NCI-H1092 treated with DMSO at 0.1 percent for 48 hours (cell line): Measurements from ENCODE around the gene RFWD3.
"Not testable (repeated sequence)": the region's sequence is repeated elsewhere in the genome, so short reads cannot be mapped to it uniquely, and the experiment has no call there.

Experiments
- DNase-seq: peaks from one replicate; lab custom pipeline; 2025; lab: John Stamatoyannopoulos, UW

Gene RFWD3

DNA sequence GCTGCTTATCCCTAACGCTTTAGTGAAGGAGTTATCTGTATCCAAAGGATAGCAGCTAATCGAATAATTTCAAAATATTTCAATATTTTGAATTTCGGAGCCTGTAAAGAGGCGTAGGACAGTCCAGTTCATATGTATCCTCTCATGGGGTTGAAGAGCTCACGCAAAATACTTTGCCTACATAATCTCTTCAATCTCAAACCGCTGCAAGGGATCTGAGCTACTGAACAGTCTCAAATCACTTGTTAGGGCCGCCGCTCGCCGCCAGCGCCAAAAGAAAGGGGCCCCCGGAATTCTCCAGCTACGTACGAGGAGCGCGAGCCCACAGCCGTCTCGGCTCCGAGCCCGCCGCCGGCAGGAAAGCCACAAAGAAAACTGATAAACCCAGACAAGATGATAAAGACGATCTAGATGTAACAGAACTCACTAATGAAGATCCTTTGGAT, 601 bp upstream of the RFWD3 start:
- peak; percentile 41 for DNase-seq

- DNase-seq = no peak
These were observed 661 bp downstream of the RFWD3 start for GRCh38 chr16:74666010-74666421.

- no peak for DNase-seq
These were observed 5.6 kb downstream of the RFWD3 start for GRCh38 chr16:74661064-74661463.

DNA sequence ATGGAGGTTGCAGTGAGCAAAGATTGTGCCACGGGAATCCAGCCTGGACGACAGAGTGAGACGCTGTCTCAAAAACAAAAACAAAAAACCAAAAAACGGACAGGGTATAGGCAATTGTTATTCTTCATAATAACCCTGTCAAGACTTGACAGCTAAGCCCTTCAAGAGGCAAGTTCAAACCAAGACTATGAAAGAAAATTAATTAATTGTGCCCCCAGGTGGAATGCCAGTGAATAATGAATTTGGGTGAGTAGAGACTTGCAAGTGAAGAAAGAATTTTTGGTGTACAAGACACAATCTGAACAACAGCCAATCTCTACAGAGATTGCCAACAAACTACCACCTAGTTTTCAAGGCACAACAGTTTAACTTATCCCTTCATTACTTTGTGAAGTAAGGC, 6.3 kb downstream of the RFWD3 start:
- no peak for DNase-seq

DNA sequence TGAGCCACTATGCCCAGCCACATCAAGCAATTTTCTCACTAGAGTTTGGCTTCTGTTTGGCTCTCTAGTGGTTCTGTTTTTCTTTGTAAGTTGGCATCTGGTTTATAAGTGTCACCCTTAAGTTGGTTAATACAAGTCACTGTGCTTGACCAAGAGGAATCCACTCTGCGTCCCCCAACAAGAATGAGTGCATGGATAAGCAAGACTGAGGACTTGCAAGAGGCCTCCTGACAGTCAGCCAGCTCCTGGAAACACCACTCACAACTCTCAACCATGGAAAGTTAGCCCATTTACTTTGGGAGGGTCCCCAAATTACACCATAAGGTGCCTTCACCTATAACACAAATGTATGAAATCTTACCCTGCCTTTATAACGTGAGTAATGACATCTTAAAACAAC, 7.6 kb downstream of the RFWD3 start:
- no peak for DNase-seq

DNA sequence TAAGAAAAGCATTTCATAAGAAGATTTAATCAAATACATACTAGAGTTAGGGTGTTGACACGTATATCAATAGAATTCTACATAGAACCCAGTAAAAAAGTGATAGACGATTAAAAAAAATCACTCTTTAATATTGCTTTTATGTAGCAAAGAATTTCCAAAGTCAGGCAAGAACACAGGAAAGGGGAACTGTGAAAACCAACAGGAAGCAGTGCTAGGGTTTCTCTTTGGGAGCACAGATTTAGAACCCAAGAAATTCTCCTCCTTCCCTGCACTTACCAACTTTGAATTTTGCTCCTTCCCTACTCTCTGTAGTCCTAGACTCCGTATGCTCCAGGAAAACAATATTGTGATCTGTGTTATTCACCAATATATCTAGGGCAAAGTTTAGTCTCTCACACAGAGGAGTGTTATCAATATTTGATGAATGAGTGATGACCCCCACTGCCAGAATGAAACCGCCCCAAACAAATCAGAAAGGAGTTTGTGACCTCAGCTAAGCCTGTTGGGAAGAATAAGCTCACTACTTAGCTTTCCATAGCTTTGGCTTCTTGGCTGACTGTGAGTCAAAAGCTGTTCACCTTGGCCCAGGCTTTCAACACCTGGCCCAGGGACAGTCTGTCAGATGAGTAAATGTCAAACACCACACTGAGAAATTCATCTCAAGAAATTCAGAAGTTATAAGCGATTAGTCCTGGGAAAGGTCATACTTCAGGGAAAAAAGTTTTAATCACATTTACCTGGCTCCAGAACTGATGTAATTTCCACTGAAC, 8.6 kb downstream of the RFWD3 start:
- no peak for DNase-seq

GRCh38 chr16:74654536-74655050, 12.1 kb downstream of the RFWD3 start:
- no peak for DNase-seq

DNA sequence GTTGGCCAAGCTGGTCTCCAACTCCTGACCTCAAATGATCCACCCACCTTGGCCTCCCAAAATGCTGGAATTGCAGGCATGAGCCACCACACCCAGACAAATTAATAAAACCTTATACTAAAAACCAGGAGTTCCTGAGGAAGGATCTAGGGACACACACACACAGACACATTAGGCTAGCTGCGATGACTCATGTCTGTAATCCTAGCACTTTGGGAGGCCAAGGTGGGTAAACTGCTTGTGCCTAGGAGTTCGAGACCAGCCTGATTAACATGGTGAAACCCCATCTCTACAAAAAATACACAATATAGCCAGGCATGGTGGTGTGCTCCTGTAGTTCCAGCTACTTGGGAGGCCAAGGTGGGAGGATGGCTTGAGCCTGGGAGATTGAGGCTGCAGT, 13.8 kb downstream of the RFWD3 start:
- DNase-seq = not testable (repeated sequence)

- no peak for DNase-seq
These were observed 14.4 kb downstream of the RFWD3 start for GRCh38 chr16:74652249-74652648.

DNA sequence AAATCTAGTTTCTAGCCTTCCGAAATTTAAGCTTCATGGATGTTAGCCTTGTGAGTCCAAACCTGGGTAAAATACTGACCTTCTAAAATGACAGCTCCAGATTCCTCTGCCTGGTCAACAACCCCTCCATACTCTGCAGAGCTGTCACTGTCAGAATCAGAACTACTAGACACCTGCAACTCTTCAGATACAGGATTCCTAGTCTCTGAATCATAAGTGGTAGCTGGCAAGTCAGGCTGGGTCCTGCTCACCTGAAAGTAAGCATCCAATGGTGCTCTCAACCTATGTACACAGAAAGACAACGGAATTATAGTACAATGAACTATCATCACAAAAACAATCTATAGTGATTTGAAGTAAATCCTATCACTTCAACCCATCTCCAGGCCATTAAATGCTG, 14.8 kb downstream of the RFWD3 start:
- DNase-seq = no peak

- no peak for DNase-seq
These were observed 15.6 kb downstream of the RFWD3 start for GRCh38 chr16:74650966-74651567.

- no peak for DNase-seq
These were observed 16.7 kb downstream of the RFWD3 start for GRCh38 chr16:74649839-74650504.

DNA sequence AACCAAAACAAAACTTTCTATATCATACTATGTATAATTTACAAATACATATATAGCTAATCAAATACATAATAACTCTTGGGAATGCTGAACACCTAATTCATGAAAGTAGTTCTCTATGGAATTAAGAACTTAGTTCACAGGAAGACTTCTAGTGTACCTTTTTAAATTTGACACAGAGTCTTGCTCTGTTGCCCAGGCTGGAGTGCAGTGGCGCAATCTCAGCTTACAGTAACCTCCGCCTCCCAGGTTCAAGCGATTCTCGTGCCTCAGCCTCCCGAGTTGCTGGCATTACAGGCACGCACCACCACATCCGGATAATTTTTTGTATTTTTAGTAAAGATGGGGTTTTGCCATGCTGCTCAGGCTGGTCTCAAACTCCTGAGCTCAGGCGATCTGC, 24.7 kb downstream of the RFWD3 start:
- DNase-seq = no peak

- no peak for DNase-seq
These were observed 28.8 kb downstream of the RFWD3 start for GRCh38 chr16:74637742-74638453.

GRCh38 chr16:74635303-74635702, 31.4 kb downstream of the RFWD3 start:
- DNase-seq = no peak

- no peak for DNase-seq
These were observed 33.0 kb downstream of the RFWD3 start for GRCh38 chr16:74633686-74634085.

DNA sequence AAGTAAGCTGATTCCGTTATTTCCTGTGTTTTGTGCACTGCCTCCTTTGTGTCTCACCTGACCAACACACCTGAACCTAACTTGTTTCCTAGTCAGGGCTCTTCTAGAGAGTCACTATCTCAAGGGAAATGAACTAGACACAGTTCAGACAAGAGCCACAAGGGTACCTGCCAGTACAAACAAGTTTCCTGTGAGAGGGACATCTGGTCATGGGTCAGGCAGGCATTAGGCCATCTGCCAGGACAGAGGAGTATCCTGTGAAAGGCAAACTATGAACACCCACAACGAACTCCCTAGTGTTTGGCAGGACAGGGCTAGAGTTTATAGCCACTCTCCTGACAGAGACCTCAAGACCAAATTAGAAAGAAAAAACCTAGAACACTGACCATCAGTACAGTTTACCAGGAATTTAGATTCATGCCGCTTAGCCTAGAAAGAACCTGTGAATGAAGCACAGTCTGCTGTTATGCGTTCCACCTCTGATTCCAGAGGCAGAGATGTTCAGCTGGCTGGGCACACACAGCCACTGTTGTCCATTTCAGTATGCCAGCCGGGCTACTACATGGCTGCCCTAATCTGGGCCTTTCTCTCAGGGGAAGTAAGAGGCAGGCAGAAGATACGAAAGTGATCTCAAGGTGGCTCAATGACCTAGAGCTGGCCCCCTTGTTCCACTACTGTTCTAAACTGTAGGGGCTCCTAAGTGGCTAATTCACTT, 39.0 kb downstream of the RFWD3 start:
- DNase-seq = no peak

- no peak for DNase-seq
These were observed 39.8 kb downstream of the RFWD3 start for GRCh38 chr16:74626741-74627416.

- DNase-seq = no peak
These were observed 41.0 kb downstream of the RFWD3 start for GRCh38 chr16:74625500-74626350.

- no peak for DNase-seq
These were observed 42.8 kb downstream of the RFWD3 start for GRCh38 chr16:74623839-74624235.
